OCI-LY1 (cell line): Measurements from ENCODE around the gene AHSA1.

Source experiments
- H2AFZ ChIP-seq: fragments of 200-600 bp; sonication (generic), shearing (Covaris generic); 2 replicates; pipeline ENCODE4 v1.6.0; 2014; ENCODE audit warnings: antibody characterized with exemption, mild to moderate bottlenecking, low read length
- H3F3A ChIP-seq: fragments of 200-600 bp; sonication (generic), shearing (Covaris generic); 2 replicates; pipeline ENCODE4 v1.6.0; 2014; ENCODE audit warnings: mild to moderate bottlenecking, antibody characterized with exemption, low read length, moderate library complexity; ENCODE audit not compliant: insufficient read depth
- H3K27ac ChIP-seq: fragments of 200-600 bp; sonication (generic); 2 replicates; pipeline ENCODE4 v1.5.1; 2014; ENCODE audit warnings: low read length, mixed run types, mild to moderate bottlenecking, low read depth; ENCODE audit not compliant: poor library complexity, severe bottlenecking
- H3K27me3 ChIP-seq: fragments of 200-600 bp; sonication (generic); 2 replicates; pipeline ENCODE4 v1.6.0; 2014; ENCODE audit warnings: antibody characterized with exemption, mild to moderate bottlenecking, low read length, moderate library complexity; ENCODE audit not compliant: insufficient read depth
- H3K36me3 ChIP-seq: fragments of 200-600 bp; sonication (generic); 2 replicates; pipeline ENCODE4 v1.6.1; 2014; ENCODE audit warnings: mild to moderate bottlenecking, antibody characterized with exemption, low read length, moderate library complexity, mixed read lengths; ENCODE audit not compliant: insufficient read depth
- H3K4me1 ChIP-seq: fragments of 200-600 bp; sonication (generic); 2 replicates; pipeline ENCODE4 v1.5.1; 2014; ENCODE audit warnings: mild to moderate bottlenecking, low read length, moderate library complexity; ENCODE audit not compliant: insufficient read depth, severe bottlenecking
- H3K4me2 ChIP-seq: fragments of 200-600 bp; sonication (generic), shearing (Covaris generic); 2 replicates; pipeline ENCODE4 v1.6.1; 2014; ENCODE audit warnings: low read length
- H3K4me3 ChIP-seq: fragments of 200-600 bp; sonication (generic); 2 replicates; pipeline ENCODE4 v1.5.1; 2014; ENCODE audit warnings: low read length, low read depth, mild to moderate bottlenecking, mixed read lengths; ENCODE audit not compliant: poor library complexity, severe bottlenecking
- H3K79me2 ChIP-seq: fragments of 200-600 bp; shearing (Covaris generic); 2 replicates; pipeline ENCODE4 v1.6.1; 2016; ENCODE audit warnings: mixed run types, low read length, mixed read lengths; ENCODE audit not compliant: insufficient read depth
- H3K9ac ChIP-seq: fragments of 200-600 bp; sonication (generic), shearing (Covaris generic); 2 replicates; pipeline ENCODE4 v1.6.1; 2014; ENCODE audit warnings: mild to moderate bottlenecking, low read length, mixed read lengths
- H3K9me2 ChIP-seq: fragments of 200-600 bp; sonication (generic), shearing (Covaris generic); 2 replicates; pipeline ENCODE4 v1.6.1; 2014; ENCODE audit warnings: low read depth, mild to moderate bottlenecking, low read length, mixed read lengths
- H3K9me3 ChIP-seq: fragments of 200-600 bp; shearing (Covaris generic); 2 replicates; pipeline ENCODE4 v1.6.1; 2014; ENCODE audit warnings: low read length, mixed read lengths
- H4K20me1 ChIP-seq: fragments of 200-600 bp; sonication (generic), shearing (Covaris generic); 2 replicates; pipeline ENCODE4 v1.6.0; 2016; ENCODE audit warnings: mild to moderate bottlenecking, low read length; ENCODE audit not compliant: insufficient read depth
- CTCF ChIP-seq: fragments of 200-600 bp; sonication (generic), shearing (Covaris generic); IDR thresholded peaks from 2 replicates; pipeline ENCODE4 v1.5.1; 2017; ENCODE audit warnings: mild to moderate bottlenecking, antibody characterized with exemption, low read length, moderate library complexity, mixed read lengths
- EZH2 ChIP-seq: fragments of 200-600 bp; sonication (generic), shearing (Covaris generic); IDR thresholded peaks from 2 replicates; pipeline ENCODE4 v1.8.0; 2017; ENCODE audit warnings: borderline replicate concordance, mixed run types, mild to moderate bottlenecking, antibody characterized with exemption, low read length, moderate library complexity, mixed read lengths

Gene AHSA1

DNA sequence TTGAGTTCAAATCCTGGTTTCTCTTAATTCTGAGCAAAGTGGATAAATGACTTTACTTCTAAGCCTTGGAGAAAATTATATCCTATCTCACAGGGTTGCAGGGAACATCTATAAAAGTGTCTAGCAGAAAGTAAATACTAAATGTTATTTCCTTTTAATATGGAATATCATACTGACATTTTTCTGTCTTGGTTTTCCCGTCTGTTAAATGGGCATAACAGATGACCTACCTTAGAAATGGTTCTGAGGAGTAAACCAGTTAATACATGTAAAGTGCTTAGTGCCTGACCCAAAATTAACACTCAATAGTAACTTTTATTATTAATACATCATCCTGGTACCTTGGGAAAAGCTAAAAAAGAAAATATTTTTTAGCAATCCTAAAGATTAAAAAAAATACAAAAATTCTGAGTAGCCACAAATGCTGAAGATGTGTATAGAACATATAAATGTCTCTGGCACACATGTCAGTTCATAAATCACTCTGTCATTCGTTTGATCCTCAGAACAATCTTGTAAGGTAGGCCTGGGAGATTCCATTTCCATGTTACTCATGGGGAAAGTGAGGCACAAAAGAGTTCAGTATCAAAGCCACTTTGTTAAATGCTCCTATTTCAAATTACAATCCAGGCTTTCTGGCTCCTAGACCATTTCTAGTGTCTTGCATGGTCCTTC, 1.8 kb upstream of the AHSA1 start:
- peaks cover 38% of the 10 kb centered on the region for H3K79me2 ChIP-seq
- peak overlapping the region; percentile 77 for H3K9ac ChIP-seq
- H3K4me3 ChIP-seq, result peak overlapping the region; percentile 86
- H3K27ac ChIP-seq, result no peak overlapping the region
- H3K4me2 ChIP-seq, result peak overlapping the region; percentile 75
- TF ChIP-seq EZH2 (no peak), CTCF (no peak)
- no peaks in the 10 kb centered on the region for H3F3A ChIP-seq
- H2AFZ ChIP-seq, result no peak overlapping the region
- H3K4me1 ChIP-seq, result peaks cover 31% of the 10 kb centered on the region
- peaks cover 39% of the 10 kb centered on the region for H3K36me3 ChIP-seq
- H3K9me2 ChIP-seq, result no peaks in the 10 kb centered on the region
- no peaks in the 10 kb centered on the region for H3K9me3 ChIP-seq
- no peaks in the 10 kb centered on the region for H4K20me1 ChIP-seq
- H3K27me3 ChIP-seq, result no peaks in the 10 kb centered on the region

DNA sequence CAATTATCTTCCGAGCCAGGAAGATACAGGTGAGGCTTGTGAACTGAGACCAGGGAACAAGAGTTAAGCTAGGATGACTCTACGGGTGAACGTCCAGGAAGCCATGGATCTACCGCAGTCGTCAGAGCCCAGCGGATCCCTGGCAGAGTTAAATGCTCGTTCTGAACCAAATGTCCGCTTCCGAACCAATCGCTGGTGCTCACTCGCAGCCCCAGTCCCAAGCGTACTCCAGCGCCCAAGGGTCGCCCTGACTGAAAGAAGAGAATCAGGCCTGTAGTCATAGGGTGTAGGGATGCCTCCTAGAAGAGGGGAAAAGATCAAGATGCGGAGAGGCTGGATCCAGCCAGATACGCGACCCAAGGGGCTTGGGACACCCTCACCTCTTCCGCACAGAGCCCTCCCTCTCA, 775 bp upstream of the AHSA1 start:
- no peaks in the 10 kb centered on the region for H3K9me3 ChIP-seq
- H2AFZ ChIP-seq, result no peak overlapping the region
- peak overlapping the region; percentile 77 for H3K9ac ChIP-seq
- H3K4me3 ChIP-seq, result peak overlapping the region; percentile 86
- no peaks in the 10 kb centered on the region for H3K27me3 ChIP-seq
- peaks cover 31% of the 10 kb centered on the region for H3K4me1 ChIP-seq
- H3F3A ChIP-seq, result no peaks in the 10 kb centered on the region
- H3K27ac ChIP-seq, result no peak overlapping the region
- H3K36me3 ChIP-seq, result peaks cover 39% of the 10 kb centered on the region
- TF ChIP-seq CTCF, result no peak
- TF ChIP-seq EZH2, result no peak
- peaks cover 38% of the 10 kb centered on the region for H3K79me2 ChIP-seq
- H3K9me2 ChIP-seq, result no peaks in the 10 kb centered on the region
- peak overlapping the region; percentile 75 for H3K4me2 ChIP-seq
- no peaks in the 10 kb centered on the region for H4K20me1 ChIP-seq

GRCh38 chr14:77458249-77458950, 507 bp downstream of the AHSA1 start:
- Histone ChIP-seq H3K4me2 (peak overlapping the region; percentile 86), H3K4me3 (peak overlapping the region; percentile 86), H3K4me1 (peaks cover 31% of the 10 kb centered on the region), H3K27me3 (no peaks in the 10 kb centered on the region), H4K20me1 (no peaks in the 10 kb centered on the region), H3K9ac (peak overlapping the region; percentile 77), H2AFZ (no peak overlapping the region), H3K9me3 (no peaks in the 10 kb centered on the region), H3K36me3 (peaks cover 44% of the 10 kb centered on the region), H3K9me2 (no peaks in the 10 kb centered on the region), H3K79me2 (peaks cover 38% of the 10 kb centered on the region), H3K27ac (peak overlapping the region; percentile 57), H3F3A (no peaks in the 10 kb centered on the region)
- TF ChIP-seq EZH2 (no peak), CTCF (no peak)
